HL-60 (cell line): ENCODE measurements around the gene MTREX.

Experiments used
- DNase-seq, 2 experiments: peaks; one replicate each; pipeline ENCODE4 v3.0.0-alpha.2; 2010 to 2020; ENCODE audit warnings: low read depth in 1 of 2, low spot score in 1 of 2
- H3K27ac ChIP-seq: fragments of 250-450 bp; sonication (Bioruptor Pico); replicated peaks from 2 replicates; pipeline ENCODE4 v1.5.1; 2020; ENCODE audit warnings: mild to moderate bottlenecking, moderate library complexity
- H3K27me3 ChIP-seq: fragments of 250-450 bp; sonication (Bioruptor Pico); 2 replicates; pipeline ENCODE4 v1.5.1; 2021; ENCODE audit warnings: mild to moderate bottlenecking, moderate library complexity; ENCODE audit not compliant: insufficient read depth, poor library complexity, severe bottlenecking
- H3K4me3 ChIP-seq: replicated peaks from 2 replicates; pipeline ENCODE4 v1.5.1; 2011; ENCODE audit warnings: mild to moderate bottlenecking, control low read depth, low read length; ENCODE audit not compliant: insufficient read depth
- GABPA ChIP-seq: IDR thresholded peaks from 2 replicates; pipeline ENCODE4 v1.6.1; 2012; ENCODE audit warnings: low read depth
- POLR2AphosphoS5 ChIP-seq: IDR thresholded peaks from 2 replicates; pipeline ENCODE4 v1.6.1; 2012; ENCODE audit warnings: low read depth
- SPI1 ChIP-seq: IDR thresholded peaks from 2 replicates; pipeline ENCODE4 v1.6.1; 2012; ENCODE audit warnings: low read depth, mild to moderate bottlenecking, borderline replicate concordance
- TF ChIP-seq, protein P1 (sequence below): IDR thresholded peaks from one replicate; pipeline ENCODE4 v1.5.1; 2011; ENCODE audit warnings: low read length, control low read depth, inconsistent platforms; ENCODE audit not compliant: insufficient read depth
- TF ChIP-seq, protein P2 (sequence below): IDR thresholded peaks from 2 replicates; pipeline ENCODE4 v1.6.1; 2012; ENCODE audit warnings: low read depth; ENCODE audit not compliant: insufficient replicate concordance

Gene MTREX

DNA sequence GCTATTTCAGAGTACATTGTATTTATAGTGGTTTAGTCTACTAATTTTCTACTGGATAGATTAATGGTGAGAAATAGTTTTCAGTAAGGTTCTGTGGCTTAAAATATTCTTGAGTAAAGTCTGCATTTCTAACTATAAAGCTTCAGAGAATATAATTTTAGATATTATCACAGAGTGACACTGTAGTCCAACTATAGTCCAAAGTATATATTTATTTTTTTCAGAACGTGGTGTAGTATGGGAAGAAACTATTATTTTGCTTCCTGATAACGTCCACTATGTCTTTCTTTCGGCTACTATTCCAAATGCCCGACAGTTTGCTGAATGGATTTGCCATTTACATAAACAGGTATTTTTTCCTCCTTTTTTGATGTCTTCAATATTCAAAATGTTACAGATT is 35.3 kb downstream of the MTREX start:
- TF ChIP-seq GABPA (no peak), POLR2AphosphoS5 (no peak), SPI1 (no peak)
- TF ChIP-seq, protein P1, sequence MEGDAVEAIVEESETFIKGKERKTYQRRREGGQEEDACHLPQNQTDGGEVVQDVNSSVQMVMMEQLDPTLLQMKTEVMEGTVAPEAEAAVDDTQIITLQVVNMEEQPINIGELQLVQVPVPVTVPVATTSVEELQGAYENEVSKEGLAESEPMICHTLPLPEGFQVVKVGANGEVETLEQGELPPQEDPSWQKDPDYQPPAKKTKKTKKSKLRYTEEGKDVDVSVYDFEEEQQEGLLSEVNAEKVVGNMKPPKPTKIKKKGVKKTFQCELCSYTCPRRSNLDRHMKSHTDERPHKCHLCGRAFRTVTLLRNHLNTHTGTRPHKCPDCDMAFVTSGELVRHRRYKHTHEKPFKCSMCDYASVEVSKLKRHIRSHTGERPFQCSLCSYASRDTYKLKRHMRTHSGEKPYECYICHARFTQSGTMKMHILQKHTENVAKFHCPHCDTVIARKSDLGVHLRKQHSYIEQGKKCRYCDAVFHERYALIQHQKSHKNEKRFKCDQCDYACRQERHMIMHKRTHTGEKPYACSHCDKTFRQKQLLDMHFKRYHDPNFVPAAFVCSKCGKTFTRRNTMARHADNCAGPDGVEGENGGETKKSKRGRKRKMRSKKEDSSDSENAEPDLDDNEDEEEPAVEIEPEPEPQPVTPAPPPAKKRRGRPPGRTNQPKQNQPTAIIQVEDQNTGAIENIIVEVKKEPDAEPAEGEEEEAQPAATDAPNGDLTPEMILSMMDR: no peak
- TF ChIP-seq, protein P2, sequence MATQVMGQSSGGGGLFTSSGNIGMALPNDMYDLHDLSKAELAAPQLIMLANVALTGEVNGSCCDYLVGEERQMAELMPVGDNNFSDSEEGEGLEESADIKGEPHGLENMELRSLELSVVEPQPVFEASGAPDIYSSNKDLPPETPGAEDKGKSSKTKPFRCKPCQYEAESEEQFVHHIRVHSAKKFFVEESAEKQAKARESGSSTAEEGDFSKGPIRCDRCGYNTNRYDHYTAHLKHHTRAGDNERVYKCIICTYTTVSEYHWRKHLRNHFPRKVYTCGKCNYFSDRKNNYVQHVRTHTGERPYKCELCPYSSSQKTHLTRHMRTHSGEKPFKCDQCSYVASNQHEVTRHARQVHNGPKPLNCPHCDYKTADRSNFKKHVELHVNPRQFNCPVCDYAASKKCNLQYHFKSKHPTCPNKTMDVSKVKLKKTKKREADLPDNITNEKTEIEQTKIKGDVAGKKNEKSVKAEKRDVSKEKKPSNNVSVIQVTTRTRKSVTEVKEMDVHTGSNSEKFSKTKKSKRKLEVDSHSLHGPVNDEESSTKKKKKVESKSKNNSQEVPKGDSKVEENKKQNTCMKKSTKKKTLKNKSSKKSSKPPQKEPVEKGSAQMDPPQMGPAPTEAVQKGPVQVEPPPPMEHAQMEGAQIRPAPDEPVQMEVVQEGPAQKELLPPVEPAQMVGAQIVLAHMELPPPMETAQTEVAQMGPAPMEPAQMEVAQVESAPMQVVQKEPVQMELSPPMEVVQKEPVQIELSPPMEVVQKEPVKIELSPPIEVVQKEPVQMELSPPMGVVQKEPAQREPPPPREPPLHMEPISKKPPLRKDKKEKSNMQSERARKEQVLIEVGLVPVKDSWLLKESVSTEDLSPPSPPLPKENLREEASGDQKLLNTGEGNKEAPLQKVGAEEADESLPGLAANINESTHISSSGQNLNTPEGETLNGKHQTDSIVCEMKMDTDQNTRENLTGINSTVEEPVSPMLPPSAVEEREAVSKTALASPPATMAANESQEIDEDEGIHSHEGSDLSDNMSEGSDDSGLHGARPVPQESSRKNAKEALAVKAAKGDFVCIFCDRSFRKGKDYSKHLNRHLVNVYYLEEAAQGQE: no peak

GRCh38 chr5:55343609-55344008 is 35.8 kb downstream of the MTREX start:
- TF ChIP-seq GABPA (no peak), SPI1 (no peak), POLR2AphosphoS5 (no peak)
- TF ChIP-seq, protein P2: no peak
- TF ChIP-seq, protein P1: no peak
- H3K27me3 ChIP-seq: no peaks in the 10 kb centered on the region
- no peak overlapping the region for H3K27ac ChIP-seq
- no peak for DNase-seq
- no peak overlapping the region for H3K4me3 ChIP-seq

More for the DNA sequence above, 35.3 kb downstream of the MTREX start:
- no peak for DNase-seq
- no peak overlapping the region for H3K4me3 ChIP-seq
- no peak overlapping the region for H3K27ac ChIP-seq
- H3K27me3 ChIP-seq: no peaks in the 10 kb centered on the region

GRCh38 chr5:55344392-55344992 is 36.7 kb downstream of the MTREX start:
- DNase-seq: peak; percentile 6 to 18

More at GRCh38 chr5:55344392-55344992, 36.7 kb downstream of the MTREX start:
- TF ChIP-seq, protein P1: peak; percentile 15
- TF ChIP-seq, protein P2: no peak
- TF ChIP-seq SPI1: no peak
- Histone ChIP-seq H3K4me3 (no peak overlapping the region), H3K27ac (no peak overlapping the region), H3K27me3 (no peaks in the 10 kb centered on the region)
